DND-41 (cell line): ENCODE results near the gene PHOSPHO1.

Experiments used
- EZH2 ChIP-seq: IDR thresholded peaks from 3 replicates; pipeline ENCODE4 v1.6.1; 2012; ENCODE audit warnings: borderline replicate concordance, low read depth, mild to moderate bottlenecking, moderate library complexity, low read length, inconsistent platforms; ENCODE audit not compliant: severe bottlenecking
- TF ChIP-seq, protein P1 (sequence below): IDR thresholded peaks from 2 replicates; pipeline ENCODE4 v1.5.1; 2012; ENCODE audit warnings: borderline replicate concordance, low read length, moderate library complexity, mild to moderate bottlenecking; ENCODE audit not compliant: poor library complexity, severe bottlenecking; ENCODE audit errors: extremely low read depth

DNA sequence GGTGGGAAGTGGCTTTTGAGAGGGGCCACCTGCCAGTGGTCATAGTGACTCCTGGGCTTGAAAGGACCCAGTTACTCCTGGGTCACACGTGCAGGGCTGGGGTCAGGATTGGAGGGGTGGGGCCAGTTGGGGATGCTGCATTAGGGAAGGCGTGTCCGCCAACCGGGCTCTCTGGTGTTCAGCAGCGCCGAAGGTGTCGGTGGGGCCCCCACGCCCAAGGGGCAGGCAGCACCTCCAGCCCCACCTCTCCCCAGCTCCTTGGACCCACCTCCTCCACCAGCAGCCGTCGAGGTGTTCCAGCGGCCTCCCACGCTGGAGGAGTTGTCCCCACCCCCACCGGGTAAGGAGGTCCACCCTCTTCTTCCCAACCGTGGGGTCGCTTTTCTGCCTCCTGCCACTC, 10.6 kb downstream of the PHOSPHO1 start:
- TF ChIP-seq, protein P1, sequence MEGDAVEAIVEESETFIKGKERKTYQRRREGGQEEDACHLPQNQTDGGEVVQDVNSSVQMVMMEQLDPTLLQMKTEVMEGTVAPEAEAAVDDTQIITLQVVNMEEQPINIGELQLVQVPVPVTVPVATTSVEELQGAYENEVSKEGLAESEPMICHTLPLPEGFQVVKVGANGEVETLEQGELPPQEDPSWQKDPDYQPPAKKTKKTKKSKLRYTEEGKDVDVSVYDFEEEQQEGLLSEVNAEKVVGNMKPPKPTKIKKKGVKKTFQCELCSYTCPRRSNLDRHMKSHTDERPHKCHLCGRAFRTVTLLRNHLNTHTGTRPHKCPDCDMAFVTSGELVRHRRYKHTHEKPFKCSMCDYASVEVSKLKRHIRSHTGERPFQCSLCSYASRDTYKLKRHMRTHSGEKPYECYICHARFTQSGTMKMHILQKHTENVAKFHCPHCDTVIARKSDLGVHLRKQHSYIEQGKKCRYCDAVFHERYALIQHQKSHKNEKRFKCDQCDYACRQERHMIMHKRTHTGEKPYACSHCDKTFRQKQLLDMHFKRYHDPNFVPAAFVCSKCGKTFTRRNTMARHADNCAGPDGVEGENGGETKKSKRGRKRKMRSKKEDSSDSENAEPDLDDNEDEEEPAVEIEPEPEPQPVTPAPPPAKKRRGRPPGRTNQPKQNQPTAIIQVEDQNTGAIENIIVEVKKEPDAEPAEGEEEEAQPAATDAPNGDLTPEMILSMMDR = no peak
- TF ChIP-seq EZH2 = no peak
